NCI-H446 treated with DMSO at 0.1 percent for 48 hours (cell line): ENCODE measurements around the gene NXN.
"Not testable (repeated sequence)": the region's sequence is repeated elsewhere in the genome, so short reads cannot be mapped to it uniquely, and the experiment has no call there.

Source experiments
- DNase-seq: peaks from one replicate; lab custom pipeline; 2025; lab: John Stamatoyannopoulos, UW

NXN gene

DNA sequence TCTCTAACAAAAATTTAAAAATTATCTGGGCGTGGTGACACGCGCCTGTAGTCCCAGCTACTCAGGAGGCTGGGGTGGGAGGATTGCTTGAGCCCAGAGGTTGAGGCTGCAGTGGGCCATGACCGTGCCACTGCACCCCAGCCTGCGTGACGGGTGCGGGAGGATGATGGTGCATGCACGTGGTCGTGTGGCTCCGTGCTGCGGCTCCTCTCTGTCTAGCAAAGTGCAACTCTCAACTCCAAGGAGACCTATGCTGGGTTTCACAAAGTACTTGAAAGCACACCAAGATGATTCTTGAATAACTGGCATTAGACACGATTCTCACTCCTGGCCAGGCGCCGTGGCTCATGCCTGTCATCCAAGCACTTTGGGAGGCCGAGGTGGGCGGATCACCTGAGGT is 25.8 kb downstream of the NXN start:
- DNase-seq: no peak

DNA sequence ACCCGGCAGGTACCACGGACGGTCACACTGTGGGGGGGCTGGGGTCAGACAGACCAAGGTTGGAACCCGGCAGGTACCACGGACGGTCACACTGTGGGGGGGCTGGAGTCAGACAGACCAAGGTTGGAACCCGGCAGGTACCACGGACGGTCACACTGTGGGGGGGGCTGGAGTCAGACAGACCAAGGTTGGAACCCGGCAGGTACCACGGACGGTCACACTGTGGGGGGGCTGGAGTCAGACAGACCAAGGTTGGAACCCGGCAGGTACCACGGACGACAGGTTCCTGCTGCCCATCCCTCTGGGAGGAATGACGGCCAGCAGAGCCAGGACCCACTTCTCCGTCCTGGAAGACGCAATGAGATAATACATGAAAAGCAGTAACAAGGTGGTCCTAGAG is 27.0 kb downstream of the NXN start:
- not testable (repeated sequence) for DNase-seq

DNA sequence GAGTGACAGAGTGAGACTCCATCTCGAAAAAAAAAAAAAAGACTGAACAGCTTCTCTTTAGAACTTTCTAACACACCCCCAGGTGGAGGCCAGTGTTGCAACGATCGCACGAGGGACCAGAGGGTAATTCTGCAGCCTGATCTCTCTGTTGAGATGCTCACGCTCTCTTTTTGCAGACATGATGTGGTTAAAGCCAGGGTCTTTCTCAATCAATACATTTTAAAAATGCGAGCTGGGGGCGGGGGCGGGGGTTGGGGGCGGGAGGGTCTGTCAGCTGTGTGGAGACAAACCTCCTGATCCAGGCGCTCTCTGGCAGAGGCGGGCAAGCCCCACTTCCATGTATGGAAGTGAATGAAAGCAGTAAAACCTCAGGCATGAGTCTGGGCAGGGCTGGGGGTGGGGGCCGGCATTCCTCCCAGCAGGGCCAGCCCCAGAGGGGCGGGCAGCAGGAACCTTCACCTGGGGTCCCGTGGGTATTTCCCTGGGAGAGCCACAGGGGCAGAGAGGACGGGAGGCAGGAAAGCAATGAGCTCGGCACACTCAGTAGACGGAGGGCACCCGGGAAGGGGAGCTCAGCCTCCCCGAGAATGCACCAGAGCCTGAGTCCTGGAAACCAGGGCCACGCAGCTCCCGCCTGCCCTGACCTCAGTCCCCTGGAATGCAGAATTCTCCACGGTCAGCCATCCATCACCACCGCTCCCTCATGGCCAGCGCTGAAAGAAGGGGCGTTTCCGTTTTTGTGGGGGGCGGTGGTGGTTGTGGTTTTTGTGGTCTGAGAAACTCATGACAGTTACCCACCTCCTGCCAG is 28.0 kb downstream of the NXN start:
- no peak for DNase-seq

DNA sequence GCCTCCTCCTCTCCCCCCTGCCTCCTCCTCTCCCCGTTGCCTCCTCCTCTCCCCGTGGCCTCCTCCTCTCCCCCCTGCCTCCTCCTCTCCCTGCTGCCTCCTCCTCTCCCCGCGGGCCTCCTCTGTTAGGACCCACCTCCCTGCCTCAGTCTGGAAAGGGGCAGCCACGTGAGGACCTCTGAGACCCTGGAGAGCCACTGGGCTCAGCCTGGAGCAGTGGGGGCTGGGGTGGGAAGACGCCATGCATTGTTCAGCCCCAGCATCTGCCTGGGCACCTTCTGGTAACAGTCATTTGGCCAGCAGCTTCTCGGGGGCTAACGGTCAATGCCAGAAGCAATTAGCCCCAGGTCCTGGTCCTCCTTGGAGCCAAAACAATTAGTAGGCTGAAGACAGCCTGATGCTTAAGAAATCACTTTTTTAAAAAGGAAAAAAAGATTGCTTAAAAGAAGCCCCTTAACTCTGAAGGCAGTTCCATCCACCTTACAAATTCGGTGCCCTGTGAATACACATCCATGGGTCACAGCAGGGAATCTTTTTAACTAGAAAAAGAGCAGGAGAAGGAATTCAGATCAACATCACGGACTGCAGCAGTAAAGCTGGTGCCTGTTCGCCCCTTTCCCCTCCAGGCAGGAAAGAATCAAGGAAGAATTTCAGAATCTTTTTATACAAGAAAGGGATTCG is 29.8 kb downstream of the NXN start:
- no peak for DNase-seq

DNA sequence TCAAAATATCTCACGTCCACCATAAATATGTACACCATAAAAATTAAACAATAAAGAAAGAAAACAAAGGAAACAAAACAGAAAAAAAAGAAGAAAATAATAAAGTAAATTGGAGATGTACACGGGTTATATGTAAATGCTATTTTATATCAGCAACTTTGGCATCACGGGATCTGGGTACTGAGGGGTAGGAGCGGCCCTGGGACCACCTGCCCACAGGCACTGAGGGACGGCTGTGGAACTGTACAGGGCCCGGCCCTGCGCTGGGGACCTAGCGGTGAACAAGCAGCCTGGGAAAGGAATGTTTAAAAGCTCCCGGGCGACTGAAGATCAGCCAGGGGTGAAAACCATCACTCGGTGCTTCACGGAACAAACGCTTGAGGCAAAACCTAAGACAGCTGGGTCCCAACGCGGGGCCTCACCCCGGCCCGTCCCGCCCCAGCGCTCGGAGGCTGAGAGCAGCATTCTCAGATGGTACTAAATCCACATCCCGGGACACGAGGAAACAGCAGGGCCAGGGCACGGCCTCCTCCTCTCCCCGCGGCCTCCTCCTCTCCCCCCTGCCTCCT is 31.2 kb downstream of the NXN start:
- no peak for DNase-seq

DNA sequence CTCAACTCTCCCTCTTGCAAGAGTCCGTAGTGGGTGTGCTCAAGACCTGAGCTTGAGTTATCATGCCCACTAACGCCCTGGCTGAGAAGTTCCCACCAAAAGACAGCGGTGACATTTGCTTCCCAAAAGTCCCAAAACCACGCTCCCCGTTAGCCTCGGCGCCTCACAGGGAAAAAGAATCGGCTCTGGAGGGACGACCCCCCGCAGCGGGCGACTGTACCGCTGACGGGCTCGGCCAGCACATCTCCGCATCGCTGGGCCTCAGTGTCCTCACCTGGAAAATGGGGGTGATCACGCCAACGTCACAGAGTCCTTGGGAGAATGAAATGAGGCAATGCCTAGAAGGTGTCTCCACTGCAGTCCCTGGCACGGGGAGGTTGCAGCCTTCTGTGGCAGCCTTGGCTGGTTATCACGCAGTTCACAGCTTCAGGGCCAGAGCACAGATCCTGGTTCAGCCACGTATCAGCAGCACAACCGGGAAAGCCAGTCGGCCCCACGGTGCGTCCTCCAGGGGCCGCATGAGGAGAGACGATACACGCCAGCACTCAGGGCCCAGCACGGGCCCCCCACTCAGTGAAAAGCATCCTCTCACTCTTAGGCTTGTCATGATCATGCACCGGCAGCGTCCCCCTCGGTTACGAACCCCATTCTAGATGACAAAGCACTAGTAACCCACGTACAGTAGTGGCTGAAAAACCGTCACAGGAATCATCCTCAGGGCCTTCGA is 32.9 kb downstream of the NXN start:
- no peak for DNase-seq

DNA sequence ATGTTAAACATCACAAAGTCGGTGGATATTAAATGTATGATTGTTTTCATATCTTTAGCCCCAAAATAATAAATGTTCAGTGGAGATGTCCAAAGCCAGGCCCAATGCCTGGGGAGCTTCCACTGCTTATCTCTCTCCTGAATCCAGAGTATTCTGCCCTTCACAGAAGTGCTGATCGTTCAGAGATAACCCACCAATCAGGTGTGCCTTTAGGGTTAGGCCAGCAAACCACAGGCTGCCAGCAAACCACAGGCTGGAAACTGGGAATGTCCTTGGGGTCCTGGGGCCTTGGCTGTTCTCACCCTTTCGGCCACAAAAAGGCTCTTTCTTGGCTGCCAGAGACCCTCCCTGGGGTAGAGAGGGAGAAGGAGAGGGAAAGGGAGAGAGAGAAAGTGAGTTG is 33.9 kb downstream of the NXN start:
- DNase-seq: no peak

DNA sequence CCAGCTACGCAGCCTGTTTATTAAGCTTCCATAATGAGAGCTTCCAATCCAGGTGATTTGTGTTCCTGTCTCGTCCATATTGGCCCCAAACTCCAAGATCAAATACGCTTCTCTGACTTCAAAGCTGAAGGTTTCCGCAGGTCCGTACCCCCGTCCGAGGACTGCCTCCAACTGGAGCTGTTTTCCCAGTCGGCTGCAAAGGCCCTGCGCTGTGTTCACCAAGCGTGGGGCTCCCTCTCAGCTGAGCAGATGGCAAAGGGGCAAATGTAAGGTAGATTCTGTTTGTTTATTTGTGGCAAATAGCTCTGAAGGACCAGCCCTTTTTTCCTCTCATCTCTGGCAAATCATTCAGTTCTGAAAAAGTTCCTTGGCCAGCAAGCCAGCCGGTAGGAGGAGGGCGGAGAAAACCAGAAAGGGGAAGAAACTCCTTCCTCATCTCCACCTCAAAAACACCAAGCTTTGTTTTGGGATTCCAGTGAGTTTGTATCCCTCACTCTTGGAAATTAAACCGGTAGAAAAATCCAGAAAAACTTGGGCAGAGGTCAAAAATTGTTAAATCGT is 35.2 kb downstream of the NXN start:
- DNase-seq: no peak

DNA sequence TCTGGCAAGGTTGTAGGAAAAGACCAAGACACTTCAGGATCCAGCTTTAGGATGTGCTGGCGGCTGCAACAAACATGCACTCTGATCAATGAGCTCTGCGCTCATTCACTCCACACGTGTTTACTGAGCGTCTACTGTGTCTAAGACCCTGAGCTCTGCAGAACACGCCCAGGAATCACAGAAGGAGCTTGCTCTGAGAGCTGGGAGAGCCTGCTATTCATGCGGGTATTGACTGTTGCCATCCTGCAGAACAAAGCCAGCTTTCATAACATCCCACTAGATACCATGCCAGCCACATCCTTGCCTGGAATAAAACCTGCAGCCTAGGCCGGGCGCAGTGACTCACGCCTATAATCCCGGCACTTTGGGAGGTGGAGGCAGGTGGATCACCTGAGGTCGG is 44.1 kb downstream of the NXN start:
- DNase-seq: no peak

DNA sequence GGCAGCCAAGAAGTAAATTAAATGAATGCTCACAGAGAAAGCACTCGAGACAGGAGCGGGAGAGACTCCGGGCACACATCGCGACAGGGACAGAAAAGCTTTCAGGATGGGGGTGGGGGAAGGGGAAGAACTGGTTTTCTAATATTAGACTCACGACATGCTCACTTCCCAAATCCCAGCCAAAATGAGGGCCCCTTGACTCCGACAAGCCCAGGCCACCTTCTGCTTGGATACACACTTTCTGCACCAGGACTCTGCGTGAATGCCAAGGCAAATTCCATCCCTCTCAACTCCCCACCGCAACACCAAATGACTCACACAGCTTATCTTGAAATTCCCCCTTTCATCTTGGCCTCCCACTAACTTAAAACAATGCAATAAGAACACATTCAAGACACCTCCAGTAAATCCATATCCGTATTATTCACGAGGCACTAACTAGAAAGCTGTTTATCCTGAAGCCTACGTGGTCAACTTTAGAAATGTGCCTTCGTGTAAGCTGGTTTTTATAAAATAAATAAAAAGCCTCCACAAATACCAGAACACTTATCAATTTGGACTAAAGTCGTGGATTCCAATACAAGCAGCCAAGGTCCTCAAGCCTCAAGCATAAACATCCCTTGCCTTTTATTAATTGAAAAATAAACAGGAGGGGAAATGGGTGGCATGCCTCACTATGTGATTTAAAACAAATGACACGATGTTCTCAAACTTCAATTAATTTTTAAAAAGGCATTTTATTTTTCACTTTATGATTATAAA is 46.1 kb downstream of the NXN start:
- DNase-seq: no peak

DNA sequence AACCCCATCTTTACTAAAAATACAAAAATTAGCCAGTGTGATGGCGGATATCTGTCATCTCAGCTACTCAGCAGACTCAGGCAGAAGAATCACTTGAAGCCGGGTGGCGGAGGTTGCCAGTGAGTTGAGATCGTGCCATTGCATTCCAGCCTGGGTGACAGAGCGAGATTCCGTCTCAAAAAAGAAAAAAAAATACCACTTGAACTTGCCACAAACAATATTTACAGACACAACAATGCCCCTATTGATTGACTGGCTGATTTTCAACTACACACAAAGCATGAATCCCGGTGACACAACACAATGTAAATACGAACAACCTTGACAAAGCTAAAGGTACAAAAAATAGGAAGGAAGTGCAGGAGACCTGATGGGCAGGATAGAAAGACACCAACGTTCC is 49.3 kb downstream of the NXN start:
- no peak for DNase-seq

DNA sequence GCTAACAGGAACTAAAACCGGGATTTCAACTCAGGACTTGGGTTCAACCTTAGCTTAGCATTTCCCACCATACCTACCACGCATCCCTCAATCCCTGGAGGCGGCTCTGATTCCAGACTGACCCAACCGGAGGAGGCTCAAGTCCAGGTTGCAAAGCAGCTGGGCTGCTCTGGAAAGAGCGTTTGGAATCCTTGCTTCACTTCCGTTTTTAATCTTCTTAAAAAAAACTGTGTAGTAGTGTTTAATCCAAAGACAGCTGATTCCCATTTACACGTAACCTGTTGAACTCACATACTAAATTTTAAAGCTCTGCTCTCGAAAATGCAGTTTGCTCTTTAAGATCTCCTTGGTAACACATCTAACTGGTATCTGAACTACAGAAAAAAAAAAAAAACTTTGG is 50.0 kb downstream of the NXN start:
- no peak for DNase-seq

DNA sequence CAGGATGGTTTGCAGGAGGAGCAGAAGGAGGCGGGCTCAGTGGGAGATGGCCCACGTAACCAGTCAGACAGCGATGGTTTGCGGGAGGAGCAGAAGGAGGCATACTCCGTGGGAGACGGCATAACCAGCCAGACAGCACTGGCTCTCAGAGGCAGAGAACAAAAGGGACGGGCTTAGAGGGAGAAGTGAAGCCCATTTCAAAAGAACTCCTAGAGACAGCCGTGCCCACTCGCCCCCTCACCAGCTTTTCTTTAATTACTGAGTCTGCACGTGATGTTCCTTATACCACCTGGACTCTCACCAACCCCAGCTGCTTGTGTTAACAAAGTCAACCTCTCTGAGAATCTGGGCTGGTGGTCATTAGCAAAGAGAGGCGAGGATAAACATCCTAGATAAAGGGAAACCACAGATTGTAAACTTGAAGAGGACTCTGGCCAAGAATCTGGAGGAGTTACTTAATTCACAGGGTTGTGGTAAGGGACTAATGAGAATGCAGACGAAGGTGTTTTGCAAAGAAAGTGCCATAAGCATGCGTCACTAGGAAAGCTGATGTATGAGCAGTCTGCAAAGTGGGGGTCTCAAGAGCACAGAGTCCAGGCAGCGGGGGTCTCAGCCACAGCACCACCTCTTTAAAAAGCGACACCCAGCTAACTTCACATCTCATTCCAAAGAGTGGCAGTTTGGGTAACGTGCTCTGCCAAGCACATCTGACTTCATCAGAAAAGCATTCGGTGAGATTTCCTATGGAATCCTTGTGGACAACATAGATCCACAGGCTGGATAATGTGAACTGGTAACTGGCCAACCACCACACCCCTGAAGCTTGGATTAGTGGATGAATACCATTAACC is 51.7 kb downstream of the NXN start:
- no peak for DNase-seq

DNA sequence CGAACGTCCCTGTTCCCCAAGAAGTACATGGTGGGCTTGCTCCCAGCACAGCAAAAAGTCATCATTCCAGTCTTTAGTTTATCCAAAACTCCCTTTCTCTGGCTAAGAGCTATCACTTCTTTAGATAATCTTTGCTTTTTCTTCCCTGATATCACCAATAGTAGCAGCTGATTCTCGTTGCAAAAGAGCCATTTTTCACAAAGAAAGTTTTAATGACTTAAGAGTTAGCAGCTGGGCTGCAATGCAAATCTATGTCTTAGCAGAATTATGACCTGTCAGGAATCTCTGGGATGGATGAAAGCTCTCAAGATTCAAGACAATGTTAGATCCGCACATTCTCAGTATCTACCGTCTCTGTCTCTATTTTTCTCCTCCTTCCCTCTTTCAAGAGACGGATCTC is 53.8 kb downstream of the NXN start:
- DNase-seq: no peak

DNA sequence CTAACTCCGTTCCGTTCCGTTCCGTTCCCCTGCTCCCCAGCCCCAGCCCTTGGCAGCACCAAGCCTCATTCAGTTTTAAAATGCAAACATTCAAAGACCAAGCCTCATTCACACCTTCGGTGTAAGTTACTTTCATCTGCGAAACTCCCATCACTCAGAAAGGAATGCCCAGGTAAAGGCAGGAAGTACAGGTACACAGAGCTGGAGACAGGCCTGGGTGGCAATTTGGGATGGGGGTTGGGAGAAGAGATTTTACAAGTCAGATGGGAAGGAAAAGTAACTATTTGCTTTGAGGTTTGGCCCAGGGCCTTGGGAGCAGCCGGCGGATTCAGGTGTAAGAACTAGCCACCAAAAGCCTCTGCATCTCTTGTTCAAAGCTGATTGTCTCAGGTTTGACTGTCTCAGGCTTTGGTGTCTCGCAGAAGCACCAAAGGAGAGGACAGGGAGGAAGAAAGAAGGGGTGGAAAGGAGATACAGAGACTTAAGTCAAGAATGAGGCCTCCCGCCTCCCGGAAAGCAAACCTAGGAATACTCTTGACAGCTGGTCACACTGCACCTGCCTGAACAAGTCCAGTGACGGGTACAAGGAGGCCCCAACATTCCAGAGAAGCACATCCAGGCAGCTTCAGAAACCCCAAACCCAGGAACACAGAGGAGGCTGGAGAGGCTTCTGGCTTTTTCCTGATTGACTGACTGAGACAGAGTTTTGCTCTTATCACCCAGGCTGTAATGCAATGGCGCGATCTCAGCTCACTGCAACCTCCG is 54.7 kb downstream of the NXN start:
- no peak for DNase-seq

DNA sequence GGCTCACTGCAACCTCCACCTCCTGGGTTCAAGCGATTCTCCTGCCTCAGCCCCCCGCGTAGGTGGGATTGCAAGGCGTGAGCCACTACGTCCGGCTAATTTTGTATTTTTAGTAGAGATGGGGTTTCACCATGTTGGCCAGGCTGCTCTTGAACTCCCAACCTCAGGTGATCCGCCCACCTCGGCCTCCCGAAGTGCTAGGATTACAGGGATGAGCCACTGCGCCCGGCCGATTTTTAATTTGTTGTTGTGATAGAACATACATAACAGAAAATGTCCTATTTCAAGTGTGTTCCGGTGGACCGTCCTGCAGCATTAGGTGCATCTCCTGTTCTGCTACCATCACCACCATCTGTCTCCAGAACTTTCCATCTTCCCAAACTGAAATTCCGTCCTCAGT is 55.3 kb downstream of the NXN start:
- DNase-seq: not testable (repeated sequence)

DNA sequence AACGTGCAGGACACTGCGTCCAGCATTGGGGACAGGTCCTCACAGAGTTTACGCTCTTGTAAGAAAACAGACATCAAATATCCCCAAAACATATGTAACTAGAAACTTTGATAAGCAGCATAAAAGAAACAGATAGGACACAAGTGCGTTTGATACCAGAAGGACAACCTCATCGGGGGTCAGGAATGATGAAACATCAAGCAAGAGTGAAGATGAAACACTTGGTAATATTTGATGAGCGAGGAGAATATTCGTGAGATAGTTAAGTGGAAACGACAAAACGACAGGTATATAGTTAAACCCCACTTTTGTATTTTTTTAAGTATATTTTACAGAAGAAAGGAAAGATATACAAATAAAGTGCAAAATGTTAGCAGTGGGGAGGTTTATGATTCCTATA is 55.9 kb downstream of the NXN start:
- no peak for DNase-seq

DNA sequence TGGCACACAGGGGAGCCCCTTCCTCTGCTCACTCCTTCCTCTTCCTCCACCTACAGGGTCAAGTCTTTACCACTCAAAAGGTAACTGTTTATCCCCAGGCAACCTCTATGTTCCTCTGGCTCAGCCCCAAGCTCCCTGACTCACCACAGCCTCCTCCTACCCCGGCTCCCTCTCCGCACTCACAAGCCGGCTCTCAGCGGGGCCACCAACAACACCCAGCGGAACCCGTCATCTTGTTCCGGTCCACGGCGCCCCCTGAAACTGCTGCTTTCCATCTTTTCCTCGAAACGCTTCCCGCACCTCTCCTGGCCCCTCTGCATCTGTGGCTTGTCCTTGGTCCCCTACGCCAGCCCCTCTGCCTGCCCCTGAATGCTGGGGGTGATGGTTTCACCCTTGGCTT is 58.4 kb downstream of the NXN start:
- no peak for DNase-seq

DNA sequence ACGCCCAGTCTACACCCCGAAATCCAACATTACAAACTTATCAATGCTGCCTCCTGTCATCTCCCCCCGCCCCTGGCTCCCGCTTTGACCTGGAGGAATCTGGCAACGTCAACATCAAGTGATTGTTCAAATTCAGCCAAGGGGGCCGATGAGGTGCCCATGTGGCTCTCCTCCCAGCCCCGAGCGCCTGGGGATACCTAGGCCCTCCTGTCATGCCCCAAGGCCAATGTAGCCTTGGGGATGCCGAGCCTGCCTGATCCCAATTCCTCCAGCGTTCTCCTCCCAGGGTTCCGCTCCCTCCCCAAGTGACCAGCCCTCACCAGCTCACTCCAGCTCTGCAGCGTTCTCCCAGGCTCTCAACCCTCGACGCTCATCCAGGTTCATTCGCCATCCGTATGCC is 59.4 kb downstream of the NXN start:
- no peak for DNase-seq
